Karpas-422 (cell line): ENCODE data around the gene OR4F15. TPM values are rescaled to one million over a fixed set of nuclear protein-coding genes. Genes with fewer than 3 reads are reported as not detected.
"Not testable (repeated sequence)": the region's sequence is repeated elsewhere in the genome, so short reads cannot be mapped to it uniquely, and the experiment has no call there.

ENCODE experiments used
- DNase-seq: peaks from one replicate; pipeline ENCODE4 v3.0.0-alpha.2; 2015
- H2AFZ ChIP-seq: fragments of 200-600 bp; sonication (generic); 2 replicates; pipeline ENCODE4 v1.6.1; 2014; ENCODE audit warnings: antibody characterized with exemption, low read length, mixed read lengths
- H3K27ac ChIP-seq: fragments of 200-600 bp; sonication (generic); 2 replicates; pipeline ENCODE4 v1.5.1; 2014; ENCODE audit warnings: mild to moderate bottlenecking, low read length, moderate library complexity
- H3K27me3 ChIP-seq: fragments of 200-600 bp; sonication (generic); 2 replicates; pipeline ENCODE4 v1.6.1; 2014; ENCODE audit warnings: low read length, mixed read lengths
- H3K36me3 ChIP-seq: fragments of 200-600 bp; sonication (generic); 2 replicates; pipeline ENCODE4 v1.6.1; 2014; ENCODE audit warnings: low read length, mixed read lengths; ENCODE audit not compliant: insufficient read depth
- H3K4me1 ChIP-seq: fragments of 200-600 bp; sonication (generic); 2 replicates; pipeline ENCODE4 v1.6.1; 2014; ENCODE audit warnings: mild to moderate bottlenecking, low read length, mixed read lengths
- H3K4me2 ChIP-seq: fragments of 200-600 bp; sonication (generic); 2 replicates; pipeline ENCODE4 v1.6.1; 2014; ENCODE audit warnings: low read length, low read depth, mild to moderate bottlenecking; ENCODE audit not compliant: poor library complexity, severe bottlenecking
- H3K4me3 ChIP-seq: fragments of 200-600 bp; sonication (generic); 2 replicates; pipeline ENCODE4 v1.5.1; 2014; ENCODE audit warnings: mild to moderate bottlenecking, antibody characterized with exemption, low read length, mixed read lengths
- H3K79me2 ChIP-seq: fragments of 200-600 bp; sonication (generic); 2 replicates; pipeline ENCODE4 v1.6.1; 2014; ENCODE audit warnings: mild to moderate bottlenecking, low read length, mixed read lengths
- H3K9ac ChIP-seq: fragments of 200-600 bp; sonication (generic); 2 replicates; pipeline ENCODE4 v1.6.0; 2014; ENCODE audit warnings: low read length
- H3K9me2 ChIP-seq: fragments of 200-600 bp; sonication (generic), shearing (Covaris generic); replicated peaks from 2 replicates; pipeline ENCODE4 v1.6.0; 2014; ENCODE audit warnings: mild to moderate bottlenecking, low read length, moderate library complexity; ENCODE audit not compliant: insufficient read depth
- H3K9me3 ChIP-seq: fragments of 300-700, 200-600 bp; sonication (generic); 2 replicates; pipeline ENCODE4 v1.6.1; 2014; ENCODE audit warnings: low read length, mixed read lengths
- H4K20me1 ChIP-seq: fragments of 200-600 bp; sonication (generic); 2 replicates; pipeline ENCODE4 v1.6.1; 2014; ENCODE audit warnings: mild to moderate bottlenecking, antibody characterized with exemption, low read length, low read depth; ENCODE audit not compliant: insufficient read depth
- total RNA-seq: library from RNA; depleted of rRNA; stranded (reverse); fragments of >200 nt; shearing (Covaris generic); gene quantifications from 2 replicates; pipeline ENCODE4 v1.2.3, GENCODE V29; 2014; ENCODE audit warnings: low replicate concordance

OR4F15 gene
- total RNA-seq, 1 experiment from 2014 or later: not detected

- H3K9me2 ChIP-seq, H3K36me3 ChIP-seq, H3K4me3 ChIP-seq, H3K79me2 ChIP-seq, H2AFZ ChIP-seq, H3K4me1 ChIP-seq, H3K9me3 ChIP-seq, H3K4me2 ChIP-seq, DNase-seq, H3K27ac ChIP-seq, H4K20me1 ChIP-seq, H3K9ac ChIP-seq, H3K27me3 ChIP-seq: not testable (repeated sequence)
Observed at GRCh38 chr15:101778576-101778975, 33.4 kb upstream of the OR4F15 start.

- H3K9me3 ChIP-seq, H3K4me1 ChIP-seq, H3K9me2 ChIP-seq, H3K9ac ChIP-seq, H3K4me2 ChIP-seq, H3K27ac ChIP-seq, H3K4me3 ChIP-seq, H3K79me2 ChIP-seq, DNase-seq, H2AFZ ChIP-seq, H3K27me3 ChIP-seq, H3K36me3 ChIP-seq, H4K20me1 ChIP-seq: not testable (repeated sequence)
Observed at GRCh38 chr15:101780225-101780624, 31.8 kb upstream of the OR4F15 start.

DNA sequence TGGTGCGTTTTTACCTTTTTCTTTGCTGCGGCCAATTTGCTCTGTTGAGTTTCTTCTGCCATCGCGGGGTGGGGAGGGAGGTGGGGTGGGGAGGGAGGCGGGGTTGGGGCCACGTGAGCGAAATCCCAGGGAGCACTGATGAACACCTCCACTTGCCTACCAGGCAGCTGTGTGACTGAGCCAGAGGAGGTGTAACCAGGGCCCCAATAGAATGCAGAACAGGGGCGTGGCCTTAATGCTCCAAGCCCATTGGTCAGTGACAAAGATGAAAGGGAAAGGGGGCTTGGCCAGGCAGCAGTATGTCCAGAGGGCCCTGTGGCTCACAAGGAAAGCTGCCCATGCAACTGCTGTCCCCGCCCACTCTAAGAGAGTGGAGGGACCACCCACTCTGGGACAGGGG lies 30.1 kb upstream of the OR4F15 start:
- no peak overlapping the region for H2AFZ ChIP-seq
- H3K4me3 ChIP-seq: no peak overlapping the region
- H3K9me2 ChIP-seq: no peaks in the 10 kb centered on the region
- H3K36me3 ChIP-seq: no peaks in the 10 kb centered on the region
- H3K79me2 ChIP-seq: no peaks in the 10 kb centered on the region
- no peaks in the 10 kb centered on the region for H3K4me1 ChIP-seq
- no peak overlapping the region for H3K4me2 ChIP-seq
- no peaks in the 10 kb centered on the region for H3K9me3 ChIP-seq
- H3K27ac ChIP-seq: no peak overlapping the region
- no peaks in the 10 kb centered on the region for H3K27me3 ChIP-seq
- no peaks in the 10 kb centered on the region for H4K20me1 ChIP-seq
- DNase-seq: peak; percentile 63
- H3K9ac ChIP-seq: no peak overlapping the region

DNA sequence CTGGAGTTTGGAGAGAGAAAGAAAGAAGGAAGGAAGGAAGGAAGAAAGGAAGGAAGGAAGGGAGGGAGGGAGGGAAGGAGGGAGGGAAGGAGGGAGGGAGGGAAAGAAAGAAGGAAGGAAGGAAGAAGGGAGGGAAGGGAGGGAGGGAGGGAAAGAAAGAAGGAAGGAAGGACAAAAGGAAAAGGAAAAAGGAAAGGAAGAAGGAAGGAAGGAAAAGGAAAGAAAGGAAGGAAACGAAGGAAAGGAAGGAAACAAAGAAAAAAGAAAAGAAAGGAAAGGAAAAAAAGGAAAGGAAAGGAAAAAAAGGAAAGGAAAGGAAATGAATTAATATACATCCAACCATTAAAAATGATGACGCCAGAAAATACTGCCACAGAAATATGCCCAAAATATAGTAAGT lies 27.4 kb upstream of the OR4F15 start:
- Histone ChIP-seq H3K9me2 (no peaks in the 10 kb centered on the region), H3K79me2 (no peaks in the 10 kb centered on the region), H4K20me1 (no peaks in the 10 kb centered on the region), H3K4me3 (no peak overlapping the region), H3K9ac (no peak overlapping the region), H3K27me3 (no peaks in the 10 kb centered on the region), H2AFZ (no peak overlapping the region), H3K9me3 (no peaks in the 10 kb centered on the region), H3K27ac (no peak overlapping the region), H3K36me3 (no peaks in the 10 kb centered on the region), H3K4me2 (no peak overlapping the region), H3K4me1 (no peaks in the 10 kb centered on the region)
- no peak for DNase-seq

- not testable (repeated sequence) for DNase-seq, H3K4me3 ChIP-seq, H3K27ac ChIP-seq, H2AFZ ChIP-seq, H3K4me2 ChIP-seq, H3K36me3 ChIP-seq, H4K20me1 ChIP-seq, H3K79me2 ChIP-seq, H3K9me2 ChIP-seq, H3K4me1 ChIP-seq, H3K9me3 ChIP-seq, H3K27me3 ChIP-seq, H3K9ac ChIP-seq
Observed at GRCh38 chr15:101786422-101786821, 25.6 kb upstream of the OR4F15 start.

GRCh38 chr15:101788001-101788400 lies 24.0 kb upstream of the OR4F15 start:
- DNase-seq, H3K27ac ChIP-seq, H2AFZ ChIP-seq, H3K9ac ChIP-seq, H3K4me1 ChIP-seq, H3K9me3 ChIP-seq, H3K4me2 ChIP-seq, H3K4me3 ChIP-seq, H3K79me2 ChIP-seq, H4K20me1 ChIP-seq, H3K9me2 ChIP-seq, H3K27me3 ChIP-seq, H3K36me3 ChIP-seq: not testable (repeated sequence)

DNA sequence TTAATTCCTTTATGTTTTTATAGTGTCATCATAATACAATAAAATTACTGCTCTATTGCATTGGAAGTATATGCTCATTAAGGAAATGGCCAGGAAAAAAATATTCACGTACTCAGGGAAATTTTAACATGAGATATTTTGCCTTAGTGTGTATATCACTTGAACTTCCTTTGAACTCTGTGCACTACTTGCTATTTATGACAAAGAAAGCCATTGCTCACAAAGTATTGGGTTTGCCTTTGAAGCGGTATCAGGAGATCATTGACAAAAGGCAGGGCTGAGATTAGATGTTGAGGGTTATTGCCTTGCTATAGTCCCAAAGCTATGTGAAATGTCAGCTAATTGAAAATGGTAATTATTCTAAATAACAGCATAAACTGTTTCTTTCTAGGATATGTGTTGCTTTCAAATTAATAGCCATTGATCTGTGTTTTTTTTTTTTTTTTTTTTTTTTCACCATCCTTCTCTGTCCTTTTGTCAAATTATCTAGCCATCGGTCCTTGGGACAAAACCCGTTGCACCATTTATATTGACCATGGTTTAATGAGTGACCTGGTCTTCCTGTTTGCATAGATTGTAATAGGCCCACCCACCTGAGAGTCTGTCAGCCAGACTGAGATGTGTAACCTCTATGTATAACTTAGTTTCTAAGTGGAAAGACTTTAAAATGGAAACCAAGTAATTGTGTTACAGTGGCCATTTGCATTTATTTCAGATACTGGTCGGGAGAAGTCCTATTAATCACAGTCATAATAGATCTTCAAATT lies 23.3 kb upstream of the OR4F15 start:
- not testable (repeated sequence) for H3K27ac ChIP-seq, H3K9me2 ChIP-seq, H2AFZ ChIP-seq, H3K79me2 ChIP-seq, H3K4me1 ChIP-seq, H3K4me2 ChIP-seq, H3K36me3 ChIP-seq, H3K4me3 ChIP-seq, H3K9me3 ChIP-seq, H3K27me3 ChIP-seq, H4K20me1 ChIP-seq, H3K9ac ChIP-seq, DNase-seq

GRCh38 chr15:101790748-101791147 lies 21.3 kb upstream of the OR4F15 start:
- not testable (repeated sequence) for H3K9me2 ChIP-seq, H3K4me3 ChIP-seq, H4K20me1 ChIP-seq, DNase-seq, H3K4me2 ChIP-seq, H3K27ac ChIP-seq, H3K4me1 ChIP-seq, H2AFZ ChIP-seq, H3K9ac ChIP-seq, H3K36me3 ChIP-seq, H3K79me2 ChIP-seq, H3K27me3 ChIP-seq, H3K9me3 ChIP-seq

GRCh38 chr15:101793981-101794380 lies 18.0 kb upstream of the OR4F15 start:
- not testable (repeated sequence) for H3K36me3 ChIP-seq, H3K79me2 ChIP-seq, H3K9ac ChIP-seq, H3K4me2 ChIP-seq, H3K9me3 ChIP-seq, H3K27ac ChIP-seq, H3K4me1 ChIP-seq, H3K9me2 ChIP-seq, H4K20me1 ChIP-seq, H3K27me3 ChIP-seq, H2AFZ ChIP-seq, H3K4me3 ChIP-seq, DNase-seq
